Muscle layer of colon (tissue), 2 donors: ENCODE data around the gene ATP6V0E1.
A peak's percentile ranks its signal among the peaks of the same experiment; 100 is the strongest.

ENCODE experiments used
- H3K27ac ChIP-seq: one replicate; pipeline ENCODE4 v1.7.0; 2013; ENCODE audit warnings: low read depth, mild to moderate bottlenecking, low read length, moderate library complexity
- H3K27me3 ChIP-seq, 2 donors: one replicate each; pipeline ENCODE4 v1.7.0; 2013; ENCODE audit warnings: low read length in 2 of 2, mild to moderate bottlenecking in 2 of 2; ENCODE audit not compliant: insufficient read depth in 2 of 2, control insufficient read depth in 1 of 2
- H3K36me3 ChIP-seq: one replicate; pipeline ENCODE4 v1.7.0; 2013; ENCODE audit warnings: mild to moderate bottlenecking, low read length; ENCODE audit not compliant: insufficient read depth
- H3K4me1 ChIP-seq: one replicate; pipeline ENCODE4 v1.7.0; 2013; ENCODE audit warnings: mild to moderate bottlenecking, low read length; ENCODE audit not compliant: insufficient read depth
- H3K4me3 ChIP-seq, 2 donors: one replicate each; pipeline ENCODE4 v1.7.0; 2013; ENCODE audit warnings: low read length in 2 of 2, low read depth in 1 of 2, mild to moderate bottlenecking in 1 of 2, moderate library complexity in 1 of 2
- H3K9ac ChIP-seq: one replicate; pipeline ENCODE4 v1.7.0; 2013; ENCODE audit warnings: low read length
- H3K9me3 ChIP-seq: one replicate; pipeline ENCODE4 v1.7.0; 2013; ENCODE audit warnings: mild to moderate bottlenecking, low read length
- donor health status: abdominal sarcoma.
- donor health status: Adenocarcinoma of cecum.

The ATP6V0E1 gene

GRCh38 chr5:172984244-172984953, 828 bp downstream of the ATP6V0E1 start:
- Histone ChIP-seq H3K9me3 (no peaks in the 10 kb centered on the region), H3K27me3 (no peaks in the 10 kb centered on the region), H3K4me3 (peak overlapping the region; percentile 76 to 82), H3K27ac (peak overlapping the region; percentile 85), H3K9ac (peak overlapping the region; percentile 89), H3K36me3 (peaks cover 11% of the 10 kb centered on the region), H3K4me1 (peaks cover 12% of the 10 kb centered on the region)

GRCh38 chr5:172985596-172985995, 2.0 kb downstream of the ATP6V0E1 start:
- Histone ChIP-seq H3K27me3 (no peaks in the 10 kb centered on the region), H3K36me3 (peaks cover 11% of the 10 kb centered on the region), H3K4me3 (no peak overlapping the region), H3K9me3 (no peaks in the 10 kb centered on the region), H3K27ac (no peak overlapping the region), H3K9ac (no peak overlapping the region), H3K4me1 (peaks cover 12% of the 10 kb centered on the region)

- Histone ChIP-seq H3K4me3 (no peak overlapping the region), H3K36me3 (peaks cover 11% of the 10 kb centered on the region), H3K9me3 (no peaks in the 10 kb centered on the region), H3K9ac (no peak overlapping the region), H3K27me3 (no peaks in the 10 kb centered on the region), H3K4me1 (peaks cover 12% of the 10 kb centered on the region), H3K27ac (no peak overlapping the region)
Measured at GRCh38 chr5:172988276-172988675, 4.7 kb downstream of the ATP6V0E1 start.

- peaks cover 27% of the 10 kb centered on the region for H3K36me3 ChIP-seq
- no peaks in the 10 kb centered on the region for H3K27me3 ChIP-seq
- no peak overlapping the region for H3K9ac ChIP-seq
- no peaks in the 10 kb centered on the region for H3K9me3 ChIP-seq
- no peak overlapping the region for H3K27ac ChIP-seq
- H3K4me3 ChIP-seq: no peak overlapping the region
- peaks cover 5% of the 10 kb centered on the region for H3K4me1 ChIP-seq
Measured at GRCh38 chr5:172990776-172991175, 7.2 kb downstream of the ATP6V0E1 start.

GRCh38 chr5:172994405-172994804, 10.8 kb downstream of the ATP6V0E1 start:
- Histone ChIP-seq H3K9me3 (no peaks in the 10 kb centered on the region), H3K9ac (no peak overlapping the region), H3K4me3 (no peak overlapping the region), H3K4me1 (no peaks in the 10 kb centered on the region), H3K27ac (no peak overlapping the region), H3K27me3 (no peaks in the 10 kb centered on the region), H3K36me3 (peaks cover 22% of the 10 kb centered on the region)

GRCh38 chr5:172999372-172999973, 15.9 kb downstream of the ATP6V0E1 start:
- H3K27ac ChIP-seq: no peak overlapping the region
- H3K27me3 ChIP-seq: no peaks in the 10 kb centered on the region
- no peak overlapping the region for H3K9ac ChIP-seq
- peaks cover 18% of the 10 kb centered on the region for H3K36me3 ChIP-seq
- H3K9me3 ChIP-seq: no peaks in the 10 kb centered on the region
- H3K4me1 ChIP-seq: peaks cover 14% of the 10 kb centered on the region
- no peak overlapping the region for H3K4me3 ChIP-seq

GRCh38 chr5:172999974-173000373, 16.4 kb downstream of the ATP6V0E1 start:
- Histone ChIP-seq H3K36me3 (peaks cover 13% of the 10 kb centered on the region), H3K9ac (no peak overlapping the region), H3K27ac (no peak overlapping the region), H3K4me1 (peaks cover 14% of the 10 kb centered on the region), H3K27me3 (no peaks in the 10 kb centered on the region), H3K9me3 (no peaks in the 10 kb centered on the region), H3K4me3 (no peak overlapping the region)

- H3K4me3 ChIP-seq: no peak overlapping the region
- H3K27me3 ChIP-seq: no peaks in the 10 kb centered on the region
- no peaks in the 10 kb centered on the region for H3K9me3 ChIP-seq
- H3K4me1 ChIP-seq: peaks cover 14% of the 10 kb centered on the region
- peaks cover 3% of the 10 kb centered on the region for H3K36me3 ChIP-seq
- H3K27ac ChIP-seq: no peak overlapping the region
- no peak overlapping the region for H3K9ac ChIP-seq
Measured at GRCh38 chr5:173001229-173001841, 17.8 kb downstream of the ATP6V0E1 start.

GRCh38 chr5:173003360-173003759, 19.8 kb downstream of the ATP6V0E1 start:
- Histone ChIP-seq H3K27ac (no peak overlapping the region), H3K36me3 (no peaks in the 10 kb centered on the region), H3K9ac (no peak overlapping the region), H3K4me1 (peaks cover 20% of the 10 kb centered on the region), H3K27me3 (no peaks in the 10 kb centered on the region), H3K9me3 (no peaks in the 10 kb centered on the region), H3K4me3 (no peak overlapping the region)

- no peaks in the 10 kb centered on the region for H3K36me3 ChIP-seq
- no peak overlapping the region for H3K27ac ChIP-seq
- H3K9ac ChIP-seq: no peak overlapping the region
- H3K27me3 ChIP-seq: no peaks in the 10 kb centered on the region
- H3K9me3 ChIP-seq: no peaks in the 10 kb centered on the region
- peaks cover 20% of the 10 kb centered on the region for H3K4me1 ChIP-seq
- no peak overlapping the region for H3K4me3 ChIP-seq
Measured at GRCh38 chr5:173004013-173004412, 20.4 kb downstream of the ATP6V0E1 start.

GRCh38 chr5:173004447-173004846, 20.9 kb downstream of the ATP6V0E1 start:
- H3K27me3 ChIP-seq: no peaks in the 10 kb centered on the region
- no peaks in the 10 kb centered on the region for H3K36me3 ChIP-seq
- H3K9ac ChIP-seq: no peak overlapping the region
- no peak overlapping the region for H3K4me3 ChIP-seq
- no peak overlapping the region for H3K27ac ChIP-seq
- peaks cover 20% of the 10 kb centered on the region for H3K4me1 ChIP-seq
- H3K9me3 ChIP-seq: no peaks in the 10 kb centered on the region
